ENCODE measurements around the gene ZNF774.

- TF ChIP-seq CTCF (IDR thresholded peaks at IDR 0.05) (no peak), POLR2AphosphoS5 (IDR thresholded peaks at IDR 0.05) (no peak)
Observed at GRCh38 chr15:90382320-90382719, 30.2 kb downstream of the ZNF774 start.

Measured in breast epithelium (tissue), 3 donors.